ENCODE measurements around the gene AQP12A. TPM values are rescaled to one million over a fixed set of nuclear protein-coding genes. Genes with fewer than 3 reads are reported as not detected.

AQP12A gene
- total and polyA plus RNA-seq, 10 of the 15 experiments (the other 5 are each of a cell fraction or from before 2014, with no cell fraction given): not detected

DNA sequence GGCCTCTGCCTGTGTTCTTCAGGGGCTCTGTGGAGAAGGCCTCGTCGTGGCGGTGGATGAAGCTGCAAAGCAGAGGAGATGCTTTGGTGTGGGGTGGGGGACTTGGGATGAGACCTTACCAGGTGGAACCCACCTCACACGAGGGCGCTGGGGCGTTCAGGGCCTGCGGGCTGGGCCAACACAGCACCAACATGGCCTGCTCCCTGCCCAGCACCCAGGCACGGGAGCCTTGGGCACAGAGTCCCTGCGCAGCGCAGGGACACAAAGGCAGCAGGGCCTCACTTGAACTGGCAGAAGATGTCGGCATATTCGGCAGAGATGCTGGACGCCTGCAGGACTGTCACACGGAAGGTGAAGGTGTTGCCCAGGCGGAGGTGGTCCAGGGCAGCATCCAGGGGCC is 53.8 kb downstream of the AQP12A start:
- BruUV-seq (replicated peaks): no TSS peak
- H3K36me3 ChIP-seq (ENCODE audit: control insufficient read depth in 2 of 2, insufficient read depth in 2 of 2, low read length in 1 of 2): no peaks in the 10 kb centered on the region
- no peaks in the 10 kb centered on the region for H3K79me2 ChIP-seq (ENCODE audit: control insufficient read depth, insufficient read depth, low read length)
- ChIA-PET CTCF (no interaction called here), SMC1A (ENCODE audit: uncharacterized antibody, unreplicated experiment) (no interaction called here), RAD21 (ENCODE audit: unreplicated experiment) (no interaction called here), POLR2A (no interaction called here)
- no peak overlapping the region for H3K4me3 ChIP-seq
- no peaks in the 10 kb centered on the region for H4K20me1 ChIP-seq (ENCODE audit: control insufficient read depth, insufficient read depth)
- H2AFZ ChIP-seq (ENCODE audit: control insufficient read depth, low read depth, low read length): no peak overlapping the region
- no peak overlapping the region for H3K4me2 ChIP-seq (ENCODE audit: control insufficient read depth, insufficient read depth)
- H3K27ac ChIP-seq (ENCODE audit: control insufficient read depth, insufficient read depth): no peak overlapping the region
- no peak for FAIRE-seq
- TF ChIP-seq POLR2AphosphoS2 (IDR thresholded peaks at IDR 0.05; ENCODE audit: low read depth, low read length) (no peak), SRF (IDR thresholded peaks at IDR 0.05; ENCODE audit: low read depth in 2 of 2, low read length in 2 of 2) (no peak)
- WGBS (ENCODE audit: insufficient coverage, insufficient replicate concordance, low lambda C conversion rate, missing lambda C conversion rate): 36% methylated on average over 15 of the region's 15 CpGs
- peaks cover 3 to 4% of the 10 kb centered on the region in 2 experiments; a peak in 3 of 4 replicates for H3K27me3 ChIP-seq (replicated peaks in 1 of 2; ENCODE audit: control insufficient read depth in 2 of 2, insufficient read depth in 2 of 2, low read length in 1 of 2)
- no peak overlapping the region for H3K9ac ChIP-seq (ENCODE audit: control insufficient read depth, insufficient read depth, low read length)
- in situ Hi-C loops (cut with MboI): no loop called here
- ATAC-seq: no peak
- H3K9me3 ChIP-seq (replicated peaks; ENCODE audit: control insufficient read depth, insufficient read depth, low read length): no peaks in the 10 kb centered on the region
- H3K4me1 ChIP-seq (ENCODE audit: control insufficient read depth, insufficient read depth, low read length): no peaks in the 10 kb centered on the region
- intact Hi-C loops (cut with micrococcal nuclease; ENCODE audit: unreplicated experiment): no loop called here
- DNase-seq (ENCODE audit: low read depth, low spot score): no peak

DNA sequence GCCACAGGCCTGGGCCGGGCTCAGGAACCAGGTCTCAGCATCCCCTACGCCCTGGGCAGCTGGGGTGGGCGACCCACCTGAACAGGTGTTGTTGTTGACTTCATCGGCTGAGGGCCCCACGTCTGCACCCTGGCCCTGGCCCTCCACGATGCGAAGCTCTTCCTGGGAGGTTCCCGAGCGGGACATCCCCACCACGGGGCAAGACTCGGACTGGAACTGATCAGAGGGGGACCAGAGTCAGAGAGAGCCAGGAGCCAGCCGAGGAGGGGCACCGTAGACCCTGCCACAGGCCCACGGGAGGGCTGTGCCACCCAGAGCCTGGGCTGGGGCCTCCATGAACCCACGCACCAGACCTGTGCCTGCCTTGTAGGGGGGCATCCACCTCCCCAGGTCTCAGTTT is 54.3 kb downstream of the AQP12A start:
- DNase-seq (ENCODE audit: low read depth, low spot score): no peak
- in situ Hi-C loops (cut with MboI): no loop called here
- FAIRE-seq: no peak
- TF ChIP-seq FOXK2 (IDR thresholded peaks at IDR 0.05) (no peak), CREM (IDR thresholded peaks at IDR 0.05; ENCODE audit: low read depth) (no peak), NRF1 (conservative IDR thresholded peaks at IDR 0.05; ENCODE audit: low read depth, low read length) (no peak), SP1 (IDR thresholded peaks at IDR 0.05; ENCODE audit: low read depth, low read length) (no peak), ZSCAN29 (IDR thresholded peaks at IDR 0.05) (no peak), CHD1 (IDR thresholded peaks at IDR 0.05; ENCODE audit: low read depth, low read length) (no peak)
- TF ChIP-seq, protein P1, sequence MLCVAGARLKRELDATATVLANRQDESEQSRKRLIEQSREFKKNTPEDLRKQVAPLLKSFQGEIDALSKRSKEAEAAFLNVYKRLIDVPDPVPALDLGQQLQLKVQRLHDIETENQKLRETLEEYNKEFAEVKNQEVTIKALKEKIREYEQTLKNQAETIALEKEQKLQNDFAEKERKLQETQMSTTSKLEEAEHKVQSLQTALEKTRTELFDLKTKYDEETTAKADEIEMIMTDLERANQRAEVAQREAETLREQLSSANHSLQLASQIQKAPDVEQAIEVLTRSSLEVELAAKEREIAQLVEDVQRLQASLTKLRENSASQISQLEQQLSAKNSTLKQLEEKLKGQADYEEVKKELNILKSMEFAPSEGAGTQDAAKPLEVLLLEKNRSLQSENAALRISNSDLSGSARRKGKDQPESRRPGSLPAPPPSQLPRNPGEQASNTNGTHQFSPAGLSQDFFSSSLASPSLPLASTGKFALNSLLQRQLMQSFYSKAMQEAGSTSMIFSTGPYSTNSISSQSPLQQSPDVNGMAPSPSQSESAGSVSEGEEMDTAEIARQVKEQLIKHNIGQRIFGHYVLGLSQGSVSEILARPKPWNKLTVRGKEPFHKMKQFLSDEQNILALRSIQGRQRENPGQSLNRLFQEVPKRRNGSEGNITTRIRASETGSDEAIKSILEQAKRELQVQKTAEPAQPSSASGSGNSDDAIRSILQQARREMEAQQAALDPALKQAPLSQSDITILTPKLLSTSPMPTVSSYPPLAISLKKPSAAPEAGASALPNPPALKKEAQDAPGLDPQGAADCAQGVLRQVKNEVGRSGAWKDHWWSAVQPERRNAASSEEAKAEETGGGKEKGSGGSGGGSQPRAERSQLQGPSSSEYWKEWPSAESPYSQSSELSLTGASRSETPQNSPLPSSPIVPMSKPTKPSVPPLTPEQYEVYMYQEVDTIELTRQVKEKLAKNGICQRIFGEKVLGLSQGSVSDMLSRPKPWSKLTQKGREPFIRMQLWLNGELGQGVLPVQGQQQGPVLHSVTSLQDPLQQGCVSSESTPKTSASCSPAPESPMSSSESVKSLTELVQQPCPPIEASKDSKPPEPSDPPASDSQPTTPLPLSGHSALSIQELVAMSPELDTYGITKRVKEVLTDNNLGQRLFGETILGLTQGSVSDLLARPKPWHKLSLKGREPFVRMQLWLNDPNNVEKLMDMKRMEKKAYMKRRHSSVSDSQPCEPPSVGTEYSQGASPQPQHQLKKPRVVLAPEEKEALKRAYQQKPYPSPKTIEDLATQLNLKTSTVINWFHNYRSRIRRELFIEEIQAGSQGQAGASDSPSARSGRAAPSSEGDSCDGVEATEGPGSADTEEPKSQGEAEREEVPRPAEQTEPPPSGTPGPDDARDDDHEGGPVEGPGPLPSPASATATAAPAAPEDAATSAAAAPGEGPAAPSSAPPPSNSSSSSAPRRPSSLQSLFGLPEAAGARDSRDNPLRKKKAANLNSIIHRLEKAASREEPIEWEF (IDR thresholded peaks at IDR 0.05; ENCODE audit: insufficient replicate concordance, low read depth, low read length): no peak
- TF ChIP-seq, protein P2, sequence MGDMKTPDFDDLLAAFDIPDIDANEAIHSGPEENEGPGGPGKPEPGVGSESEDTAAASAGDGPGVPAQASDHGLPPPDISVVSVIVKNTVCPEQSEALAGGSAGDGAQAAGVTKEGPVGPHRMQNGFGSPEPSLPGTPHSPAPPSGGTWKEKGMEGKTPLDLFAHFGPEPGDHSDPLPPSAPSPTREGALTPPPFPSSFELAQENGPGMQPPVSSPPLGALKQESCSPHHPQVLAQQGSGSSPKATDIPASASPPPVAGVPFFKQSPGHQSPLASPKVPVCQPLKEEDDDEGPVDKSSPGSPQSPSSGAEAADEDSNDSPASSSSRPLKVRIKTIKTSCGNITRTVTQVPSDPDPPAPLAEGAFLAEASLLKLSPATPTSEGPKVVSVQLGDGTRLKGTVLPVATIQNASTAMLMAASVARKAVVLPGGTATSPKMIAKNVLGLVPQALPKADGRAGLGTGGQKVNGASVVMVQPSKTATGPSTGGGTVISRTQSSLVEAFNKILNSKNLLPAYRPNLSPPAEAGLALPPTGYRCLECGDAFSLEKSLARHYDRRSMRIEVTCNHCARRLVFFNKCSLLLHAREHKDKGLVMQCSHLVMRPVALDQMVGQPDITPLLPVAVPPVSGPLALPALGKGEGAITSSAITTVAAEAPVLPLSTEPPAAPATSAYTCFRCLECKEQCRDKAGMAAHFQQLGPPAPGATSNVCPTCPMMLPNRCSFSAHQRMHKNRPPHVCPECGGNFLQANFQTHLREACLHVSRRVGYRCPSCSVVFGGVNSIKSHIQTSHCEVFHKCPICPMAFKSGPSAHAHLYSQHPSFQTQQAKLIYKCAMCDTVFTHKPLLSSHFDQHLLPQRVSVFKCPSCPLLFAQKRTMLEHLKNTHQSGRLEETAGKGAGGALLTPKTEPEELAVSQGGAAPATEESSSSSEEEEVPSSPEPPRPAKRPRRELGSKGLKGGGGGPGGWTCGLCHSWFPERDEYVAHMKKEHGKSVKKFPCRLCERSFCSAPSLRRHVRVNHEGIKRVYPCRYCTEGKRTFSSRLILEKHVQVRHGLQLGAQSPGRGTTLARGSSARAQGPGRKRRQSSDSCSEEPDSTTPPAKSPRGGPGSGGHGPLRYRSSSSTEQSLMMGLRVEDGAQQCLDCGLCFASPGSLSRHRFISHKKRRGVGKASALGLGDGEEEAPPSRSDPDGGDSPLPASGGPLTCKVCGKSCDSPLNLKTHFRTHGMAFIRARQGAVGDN (IDR thresholded peaks at IDR 0.05): no peak

More for the DNA sequence above, 54.3 kb downstream of the AQP12A start:
- Histone ChIP-seq H3K27ac (ENCODE audit: control insufficient read depth, insufficient read depth) (no peak overlapping the region), H3K9me3 (replicated peaks; ENCODE audit: control insufficient read depth, insufficient read depth, low read length) (no peaks in the 10 kb centered on the region), H2AFZ (ENCODE audit: control insufficient read depth, low read depth, low read length) (no peak overlapping the region), H3K4me2 (ENCODE audit: control insufficient read depth, insufficient read depth) (no peak overlapping the region), H3K27me3 (replicated peaks in 1 of 2; ENCODE audit: control insufficient read depth in 2 of 2, insufficient read depth in 2 of 2, low read length in 1 of 2) (peaks cover 3 to 4% of the 10 kb centered on the region in 2 experiments; a peak in 3 of 4 replicates), H3K4me3 (no peak overlapping the region), H4K20me1 (ENCODE audit: control insufficient read depth, insufficient read depth) (no peaks in the 10 kb centered on the region), H3K79me2 (ENCODE audit: control insufficient read depth, insufficient read depth, low read length) (no peaks in the 10 kb centered on the region), H3K9ac (ENCODE audit: control insufficient read depth, insufficient read depth, low read length) (no peak overlapping the region), H3K4me1 (ENCODE audit: control insufficient read depth, insufficient read depth, low read length) (no peaks in the 10 kb centered on the region), H3K36me3 (ENCODE audit: control insufficient read depth in 2 of 2, insufficient read depth in 2 of 2, low read length in 1 of 2) (no peaks in the 10 kb centered on the region)
- SMC1A ChIA-PET (ENCODE audit: uncharacterized antibody, unreplicated experiment): no interaction called here
- no peak for ATAC-seq
- BruUV-seq (replicated peaks): no TSS peak
- WGBS (ENCODE audit: insufficient coverage, insufficient replicate concordance, low lambda C conversion rate, missing lambda C conversion rate): 11% methylated on average over 15 of the region's 15 CpGs
- intact Hi-C loops (cut with micrococcal nuclease; ENCODE audit: unreplicated experiment): no loop called here
- POLR2A ChIA-PET: no interaction called here
- RAD21 ChIA-PET (ENCODE audit: unreplicated experiment): no interaction called here
- CTCF ChIA-PET: no interaction called here
